IMR-90 (cell line): ENCODE results near the gene PERM1. TPM values are rescaled to one million over a fixed set of nuclear protein-coding genes. Genes with fewer than 3 reads are reported as not detected.

Experiments used
- ATAC-seq: fragments of 200-7000 bp; cut with Tn5 transposase; 2 replicates; pipeline ENCODE4 v1.9.1; 2020; ENCODE audit warnings: low read depth, mild to moderate bottlenecking, moderate library complexity
- BruUV-seq: library from RNA; stranded (reverse); fragments of 400-500 nt; replicated peaks from 2 replicates; lab custom pipeline; 2021; lab: Mats Ljungman, UMichigan
- CTCF ChIA-PET: fragments of 300-600 bp; formaldehyde crosslinking; extraction: SDS; loops from one replicate; lab custom pipeline; 2021; ENCODE audit warnings: antibody characterized with exemption; lab: Yijun Ruan, JAX
- POLR2A ChIA-PET: fragments of 300-600 bp; sonication (Branson Sonifier 250); formaldehyde crosslinking; loops from one replicate; lab custom pipeline; 2022; ENCODE audit warnings: antibody characterized with exemption; ENCODE audit not compliant: unreplicated experiment; lab: Charles Lee
- DNase-seq: peaks from one replicate; pipeline ENCODE4 v3.0.0; 2013
- H2AFZ ChIP-seq: replicated peaks from 2 replicates; pipeline ENCODE3; 2013; ENCODE audit warnings: low read length, mild to moderate bottlenecking; ENCODE audit not compliant: poor library complexity
- H2AK5ac ChIP-seq: 2 replicates; pipeline ENCODE4 v1.6.1; 2013; ENCODE audit warnings: low read depth, low read length, inconsistent platforms
- H2AK9ac ChIP-seq: replicated peaks from 2 replicates; pipeline ENCODE3; 2013; ENCODE audit warnings: mild to moderate bottlenecking, low read depth, low read length, moderate library complexity; ENCODE audit not compliant: poor library complexity
- H2BK120ac ChIP-seq: 2 replicates; pipeline ENCODE4 v1.6.1; 2013; ENCODE audit warnings: low read depth, low read length, inconsistent platforms
- H2BK15ac ChIP-seq: 3 replicates; pipeline ENCODE4 v1.6.1; 2013; ENCODE audit warnings: low read depth, low read length, inconsistent platforms
- H2BK20ac ChIP-seq: 2 replicates; pipeline ENCODE4 v1.6.1; 2013; ENCODE audit warnings: low read depth, mild to moderate bottlenecking, inconsistent platforms, low read length, moderate library complexity
- H2BK5ac ChIP-seq: 2 replicates; pipeline ENCODE4 v1.6.1; 2013; ENCODE audit warnings: mild to moderate bottlenecking, low read depth, low read length, inconsistent platforms; ENCODE audit not compliant: poor library complexity, severe bottlenecking
- H3K14ac ChIP-seq: replicated peaks from 2 replicates; pipeline ENCODE4 v1.6.1; 2013; ENCODE audit warnings: low read depth, low read length, inconsistent platforms
- H3K18ac ChIP-seq: 2 replicates; pipeline ENCODE4 v1.6.1; 2013; ENCODE audit warnings: low read depth, low read length, control low read depth
- H3K23ac ChIP-seq: 2 replicates; pipeline ENCODE4 v1.6.1; 2013; ENCODE audit warnings: low read depth, low read length, inconsistent platforms
- H3K27ac ChIP-seq: 2 replicates; pipeline ENCODE4 v1.5.1; 2013; ENCODE audit warnings: mild to moderate bottlenecking, control low read depth, low read length; ENCODE audit not compliant: insufficient read depth
- H3K27me3 ChIP-seq: 2 replicates; pipeline ENCODE4 v1.6.1; 2013; ENCODE audit warnings: low read length; ENCODE audit not compliant: control insufficient read depth, insufficient read depth
- H3K36me3 ChIP-seq: 2 replicates; pipeline ENCODE4 v1.6.1; 2013; ENCODE audit warnings: low read length, mixed read lengths; ENCODE audit not compliant: control insufficient read depth, insufficient read depth
- H3K4ac ChIP-seq: 2 replicates; pipeline ENCODE4 v1.6.1; 2013; ENCODE audit warnings: low read depth, low read length, inconsistent platforms
- H3K4me1 ChIP-seq: 2 replicates; pipeline ENCODE4 v1.6.1; 2013; ENCODE audit warnings: low read length, mixed read lengths; ENCODE audit not compliant: control insufficient read depth, insufficient read depth
- H3K4me2 ChIP-seq: 2 replicates; pipeline ENCODE4 v1.6.1; 2013; ENCODE audit warnings: low read depth, mild to moderate bottlenecking, control low read depth, low read length, moderate library complexity
- H3K4me3 ChIP-seq: 2 replicates; pipeline ENCODE4 v1.5.1; 2013; ENCODE audit warnings: low read depth, mild to moderate bottlenecking, control low read depth, low read length, moderate library complexity; ENCODE audit not compliant: insufficient read depth
- H3K56ac ChIP-seq: 2 replicates; pipeline ENCODE4 v1.6.1; 2013; ENCODE audit warnings: low read length, inconsistent platforms; ENCODE audit not compliant: insufficient read depth; ENCODE audit errors: extremely low read depth
- H3K79me1 ChIP-seq, 2 experiments: 2 replicates each; pipeline ENCODE4 v1.6.1; 2013; ENCODE audit warnings: low read length in 2 of 2, inconsistent platforms in 1 of 2, low read depth in 1 of 2
- H3K9ac ChIP-seq: 2 replicates; pipeline ENCODE4 v1.6.1; 2013; ENCODE audit warnings: low read depth, low read length, control low read depth
- H3K9me1 ChIP-seq: 2 replicates; pipeline ENCODE4 v1.6.1; 2013; ENCODE audit warnings: low read length, inconsistent platforms; ENCODE audit not compliant: insufficient read depth
- H3K9me3 ChIP-seq: 2 replicates; pipeline ENCODE4 v1.6.1; 2013; ENCODE audit warnings: low read length; ENCODE audit not compliant: control insufficient read depth, insufficient read depth
- H4K20me1 ChIP-seq: 2 replicates; pipeline ENCODE4 v1.6.1; 2013; ENCODE audit warnings: low read length, inconsistent platforms; ENCODE audit not compliant: insufficient read depth
- H4K5ac ChIP-seq: 2 replicates; pipeline ENCODE4 v1.6.1; 2013; ENCODE audit warnings: mild to moderate bottlenecking, low read depth, low read length, control low read depth
- H4K8ac ChIP-seq, 2 experiments: 2 replicates each; pipeline ENCODE4 v1.6.1; 2013; ENCODE audit warnings: low read depth in 2 of 2, low read length in 2 of 2, control low read depth in 1 of 2, inconsistent platforms in 1 of 2
- H4K91ac ChIP-seq: 2 replicates; pipeline ENCODE4 v1.6.1; 2013; ENCODE audit warnings: low read depth, low read length, inconsistent platforms; ENCODE audit not compliant: insufficient read depth
- ELK1 ChIP-seq: fragments of 150-350 bp; IDR thresholded peaks from 2 replicates; pipeline ENCODE4 v1.6.1; 2016; ENCODE audit warnings: low read depth, mild to moderate bottlenecking, low read length, moderate library complexity, borderline replicate concordance
- MAZ ChIP-seq: IDR thresholded peaks from 2 replicates; pipeline ENCODE4 v1.6.1; 2012; ENCODE audit warnings: low read depth, mild to moderate bottlenecking, low read length, improper control_type of control experiment, moderate library complexity, borderline replicate concordance
- POLR2A ChIP-seq: IDR thresholded peaks from 2 replicates; pipeline ENCODE4 v1.6.1; 2012; ENCODE audit warnings: mild to moderate bottlenecking, low read depth, low read length
- RAD21 ChIP-seq: IDR thresholded peaks from 2 replicates; pipeline ENCODE4 v1.6.1; 2012; ENCODE audit warnings: low read length, improper control_type of control experiment
- RFX5 ChIP-seq: IDR thresholded peaks from 2 replicates; pipeline ENCODE4 v1.8.0; 2012; ENCODE audit warnings: low read depth, mild to moderate bottlenecking, low read length, moderate library complexity
- SMC3 ChIP-seq: fragments of 150-350 bp; IDR thresholded peaks from 2 replicates; pipeline ENCODE4 v1.6.1; 2016; ENCODE audit warnings: low read depth, mild to moderate bottlenecking, antibody characterized with exemption, low read length, moderate library complexity
- USF2 ChIP-seq: fragments of 150-350 bp; IDR thresholded peaks from 2 replicates; pipeline ENCODE4 v1.6.1; 2017; ENCODE audit warnings: mild to moderate bottlenecking, antibody characterized with exemption, low read length, low read depth
- WGBS, 2 experiments: methylation state at CpG; one replicate each; pipeline versions ENCODE4 v1.1.5 to v1.1.7; 2013; ENCODE audit warnings: missing lambda C conversion rate in 2 of 2; ENCODE audit not compliant: insufficient read length in 1 of 2; ENCODE audit errors: extremely low coverage in 2 of 2; 5-methylcytosine and 5-hydroxymethylcytosine counted together
- dilution Hi-C: fragments of 300-500 bp; cut with HindIII; formaldehyde crosslinking; loops from one replicate; pipeline ENCODE4 v1.14.3; 2018; ENCODE audit warnings: low sequenced_read_pairs; ENCODE audit not compliant: unreplicated experiment
- in situ Hi-C: fragments of 300-500 bp; cut with MboI; formaldehyde crosslinking; loops from 3 replicates; pipeline ENCODE4 v1.14.3; 2019; ENCODE audit warnings: low sequenced_read_pairs, inconsistent platforms, mixed read lengths
- intact Hi-C: fragments of 100-400 bp; cut with micrococcal nuclease; formaldehyde crosslinking; loops from 2 replicates; pipeline ENCODE4 v1.10.0; 2022
- polyA plus RNA-seq, 3 experiments: library from polyadenylated mRNA; depleted of rRNA; stranded (reverse); fragments of >200 nt; gene quantifications; 2 replicates each; pipeline ENCODE4 v1.2.3, GENCODE V29; 2012; ENCODE audit warnings: low replicate concordance in 1 of 3
- total RNA-seq: library from RNA; depleted of rRNA; stranded (reverse); fragments of >200 nt; gene quantifications from 2 replicates; pipeline ENCODE4 v1.2.3, GENCODE V29; 2012

PERM1 gene
- total and polyA plus RNA-seq, 2 of the 4 experiments (the other 2 are of a cell fraction) = not detected

GRCh38 chr1:993379-993995 lies 11.6 kb upstream of the PERM1 start:
- no peaks in the 10 kb centered on the region for H3K36me3 ChIP-seq
- peaks cover 4% of the 10 kb centered on the region; the same call in 1 of the 2 replicates for H3K4me1 ChIP-seq
- H3K27ac ChIP-seq = no peak overlapping the region
- H2AFZ ChIP-seq = no peak overlapping the region
- H3K9me1 ChIP-seq = no peaks in the 10 kb centered on the region
- no peaks in the 10 kb centered on the region for H3K27me3 ChIP-seq
- H3K79me1 ChIP-seq = peaks cover 0 to 10% of the 10 kb centered on the region in 2 experiments; a peak in 3 of 4 replicates
- no CpG with 5 or more reads among the region's 15 CpGs for WGBS, 2 experiments
- no peak overlapping the region for H3K14ac ChIP-seq
- ATAC-seq = no peak
- no peak overlapping the region for H2BK20ac ChIP-seq
- no peak overlapping the region for H2AK9ac ChIP-seq
- H3K9me3 ChIP-seq = peaks cover 10% of the 10 kb centered on the region
- no TSS peak for BruUV-seq
- no peak overlapping the region for H3K4me3 ChIP-seq
- H2AK5ac ChIP-seq = no peak overlapping the region
- H2BK15ac ChIP-seq = no peak overlapping the region
- H4K5ac ChIP-seq = no peak overlapping the region
- H2BK120ac ChIP-seq = no peak overlapping the region
- peak; percentile 25 for DNase-seq
- intact Hi-C loops (no loop called here), dilution Hi-C loops (no loop called here), in situ Hi-C loops (no loop called here)
- no peak overlapping the region for H3K56ac ChIP-seq
- peak; percentile 38; the same call in 1 of the 2 replicates for TF ChIP-seq USF2
- no peak for TF ChIP-seq SMC3
- 0 out of 2 replicates have a peak, but pooled peaks have one; percentile 1 for TF ChIP-seq MAZ
- TF ChIP-seq RFX5 = no peak
- no peak for TF ChIP-seq ELK1
- no peak for TF ChIP-seq RAD21
- TF ChIP-seq POLR2A = peak; percentile 86
- H4K20me1 ChIP-seq = peaks cover 4% of the 10 kb centered on the region; the same call in 1 of the 2 replicates
- ChIA-PET CTCF (no interaction called here), POLR2A (interaction anchor here (0.5 kb wide), 1 partner anchor 89 kb away, joined by 13 read pairs; no protein-coding TSS in a partner anchor)
- H3K9ac ChIP-seq = no peak overlapping the region
- H2BK5ac ChIP-seq = no peak overlapping the region
- H3K4ac ChIP-seq = no peak overlapping the region
- H4K91ac ChIP-seq = no peak overlapping the region
- no peak overlapping the region for H3K4me2 ChIP-seq
- H4K8ac ChIP-seq = no peak overlapping the region
- no peak overlapping the region for H3K18ac ChIP-seq
- H3K23ac ChIP-seq = no peak overlapping the region
